WI38 (cell line): ENCODE data around the gene NRSN2.
"Not testable (repeated sequence)": the region's sequence is repeated elsewhere in the genome, so short reads cannot be mapped to it uniquely, and the experiment has no call there.

Experiments used
- H3K4me3 ChIP-seq: 2 replicates; pipeline ENCODE4 v1.5.1; 2011; ENCODE audit warnings: low read depth, mild to moderate bottlenecking, control low read depth, low read length
- TF ChIP-seq, protein P1 (sequence below): IDR thresholded peaks from 2 replicates; pipeline ENCODE4 v1.5.1; 2012; ENCODE audit warnings: low read depth, mild to moderate bottlenecking, control low read depth, low read length

NRSN2 gene

DNA sequence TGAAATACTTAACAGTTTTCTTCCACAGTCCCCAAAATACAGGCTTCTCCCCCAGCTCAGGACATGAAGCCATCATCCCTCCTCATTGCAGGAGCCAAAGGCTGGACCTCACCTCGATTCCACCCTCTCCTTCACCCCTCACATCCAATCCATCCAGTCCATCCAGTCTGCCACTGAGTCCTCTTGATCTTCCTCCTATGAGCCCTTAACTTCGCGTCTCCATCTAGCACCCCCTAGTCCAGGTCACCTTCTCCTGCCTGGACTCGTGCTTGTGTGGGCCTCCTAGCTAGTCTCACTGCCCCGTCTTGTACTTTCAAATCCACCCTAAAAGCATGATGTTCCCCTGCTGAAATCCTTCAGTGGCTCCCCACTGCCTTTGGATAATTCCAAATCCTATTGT lies 37.0 kb downstream of the NRSN2 start:
- no peak overlapping the region for H3K4me3 ChIP-seq
- TF ChIP-seq, protein P1, sequence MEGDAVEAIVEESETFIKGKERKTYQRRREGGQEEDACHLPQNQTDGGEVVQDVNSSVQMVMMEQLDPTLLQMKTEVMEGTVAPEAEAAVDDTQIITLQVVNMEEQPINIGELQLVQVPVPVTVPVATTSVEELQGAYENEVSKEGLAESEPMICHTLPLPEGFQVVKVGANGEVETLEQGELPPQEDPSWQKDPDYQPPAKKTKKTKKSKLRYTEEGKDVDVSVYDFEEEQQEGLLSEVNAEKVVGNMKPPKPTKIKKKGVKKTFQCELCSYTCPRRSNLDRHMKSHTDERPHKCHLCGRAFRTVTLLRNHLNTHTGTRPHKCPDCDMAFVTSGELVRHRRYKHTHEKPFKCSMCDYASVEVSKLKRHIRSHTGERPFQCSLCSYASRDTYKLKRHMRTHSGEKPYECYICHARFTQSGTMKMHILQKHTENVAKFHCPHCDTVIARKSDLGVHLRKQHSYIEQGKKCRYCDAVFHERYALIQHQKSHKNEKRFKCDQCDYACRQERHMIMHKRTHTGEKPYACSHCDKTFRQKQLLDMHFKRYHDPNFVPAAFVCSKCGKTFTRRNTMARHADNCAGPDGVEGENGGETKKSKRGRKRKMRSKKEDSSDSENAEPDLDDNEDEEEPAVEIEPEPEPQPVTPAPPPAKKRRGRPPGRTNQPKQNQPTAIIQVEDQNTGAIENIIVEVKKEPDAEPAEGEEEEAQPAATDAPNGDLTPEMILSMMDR, result no peak

DNA sequence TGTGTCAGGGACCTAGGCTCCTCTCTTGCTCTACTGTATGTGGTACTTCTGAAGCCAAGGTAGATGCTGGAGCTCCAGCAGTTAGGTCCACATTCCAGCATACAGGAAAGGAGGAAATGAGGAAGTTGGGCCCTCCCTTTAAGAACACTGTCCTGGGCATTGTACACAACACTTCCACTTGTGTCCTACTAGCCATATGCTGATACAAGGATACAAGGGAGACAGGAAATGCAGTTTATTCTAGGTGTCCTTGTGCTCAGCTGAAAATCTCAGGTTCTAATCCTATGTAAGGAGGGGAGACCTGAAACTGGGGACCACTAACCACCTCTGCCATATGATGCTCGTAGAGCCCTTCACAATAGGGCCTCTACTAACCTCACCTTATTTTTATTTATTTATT lies 37.8 kb downstream of the NRSN2 start:
- H3K4me3 ChIP-seq, result no peak overlapping the region
- TF ChIP-seq, protein P1, result no peak

DNA sequence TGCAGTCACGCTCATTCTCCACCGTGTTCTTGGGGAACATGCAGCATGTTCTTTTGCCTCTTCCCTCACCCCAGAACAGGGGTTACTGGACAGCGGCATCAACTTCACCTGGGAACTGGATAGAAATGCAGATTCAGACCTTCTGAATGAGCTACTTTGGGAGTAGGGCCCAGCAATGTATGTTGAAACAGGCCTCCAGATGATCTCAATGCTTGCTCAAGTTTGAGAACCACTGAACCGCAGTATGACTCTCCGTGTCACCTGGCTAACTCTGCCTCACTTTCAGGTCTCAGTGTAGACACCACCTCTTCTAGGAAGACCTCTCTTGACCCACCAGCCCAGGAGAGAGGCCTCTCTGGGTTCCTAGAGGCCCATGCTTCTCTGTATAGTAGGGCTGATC lies 38.5 kb downstream of the NRSN2 start:
- TF ChIP-seq, protein P1, result no peak
- H3K4me3 ChIP-seq, result no peak overlapping the region

DNA sequence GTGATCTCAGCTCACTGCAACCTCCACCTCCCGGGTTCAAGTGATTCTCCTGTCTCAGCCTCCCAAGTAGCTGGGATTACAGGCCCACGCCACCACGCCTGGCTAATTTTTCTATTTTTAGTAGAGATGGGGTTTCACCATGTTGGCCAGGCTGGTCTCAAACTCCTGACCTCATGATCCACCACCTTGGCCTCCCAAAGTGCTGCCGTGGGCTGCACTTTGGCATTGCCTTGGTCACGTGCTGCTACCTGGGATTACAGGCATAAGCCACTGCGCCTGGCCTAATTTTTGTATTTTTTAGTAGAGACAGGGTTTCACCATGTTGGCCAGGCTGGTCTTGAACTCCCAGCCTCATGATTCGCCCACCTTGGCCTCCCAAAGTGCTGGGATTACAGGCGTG lies 39.7 kb downstream of the NRSN2 start:
- not testable (repeated sequence) for H3K4me3 ChIP-seq

DNA sequence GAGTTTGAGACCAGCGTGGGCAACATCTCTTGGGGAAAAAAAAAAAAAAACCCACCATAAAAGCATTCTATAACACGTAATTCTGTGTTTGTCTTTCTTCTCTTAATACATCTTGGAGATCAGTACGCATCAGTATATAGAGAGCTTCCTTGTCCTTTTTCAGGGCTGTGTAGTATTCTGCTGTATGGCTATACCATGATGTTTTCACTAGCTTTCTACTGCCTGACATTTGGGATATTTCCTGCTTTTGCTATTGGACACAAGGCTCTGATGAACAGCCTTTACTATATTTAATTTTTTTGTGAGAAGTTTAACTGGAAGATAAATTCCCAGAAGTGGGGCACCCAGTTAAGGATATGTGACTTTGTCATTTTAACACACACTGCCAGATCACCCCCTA lies 40.6 kb downstream of the NRSN2 start:
- no peak overlapping the region for H3K4me3 ChIP-seq
- TF ChIP-seq, protein P1, result no peak

DNA sequence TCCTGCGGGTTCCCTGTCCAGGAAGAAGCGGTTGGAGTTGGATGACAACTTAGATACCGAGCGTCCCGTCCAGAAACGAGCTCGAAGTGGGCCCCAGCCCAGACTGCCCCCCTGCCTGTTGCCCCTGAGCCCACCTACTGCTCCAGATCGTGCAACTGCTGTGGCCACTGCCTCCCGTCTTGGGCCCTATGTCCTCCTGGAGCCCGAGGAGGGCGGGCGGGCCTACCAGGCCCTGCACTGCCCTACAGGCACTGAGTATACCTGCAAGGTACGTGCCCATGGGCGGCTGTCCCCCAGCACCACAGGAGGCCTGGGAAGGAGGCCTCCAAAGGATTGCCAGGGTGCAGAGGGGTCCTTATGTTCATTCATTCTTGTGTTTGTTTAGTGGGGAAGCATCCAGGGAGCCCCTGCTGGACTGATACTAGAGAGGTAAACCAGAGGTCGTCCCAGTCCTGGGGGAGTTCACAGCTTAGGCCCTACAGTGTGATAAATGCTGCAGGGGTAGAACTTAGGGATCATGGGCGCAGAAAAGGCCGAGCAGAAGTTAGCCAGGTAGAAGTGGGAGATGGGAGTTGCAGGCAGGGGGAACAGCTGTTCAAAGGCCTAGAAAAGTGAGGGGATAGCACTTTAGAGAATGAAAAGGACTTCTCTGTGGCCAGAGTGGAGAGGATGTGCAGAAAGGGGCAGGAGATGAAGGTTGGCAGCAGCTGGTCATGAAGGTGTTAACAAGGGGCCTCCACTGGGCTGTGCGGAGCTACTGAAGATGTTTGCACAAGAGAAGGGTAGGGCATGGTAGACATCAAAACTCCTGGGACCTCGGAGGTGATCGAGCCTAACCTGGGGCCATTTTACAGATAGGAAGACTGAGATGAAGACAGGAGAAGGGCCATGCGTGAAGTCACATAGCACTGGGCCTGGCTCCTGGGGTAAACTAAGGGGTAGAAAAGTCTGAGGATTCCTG lies 41.4 kb downstream of the NRSN2 start:
- no peak overlapping the region for H3K4me3 ChIP-seq

DNA sequence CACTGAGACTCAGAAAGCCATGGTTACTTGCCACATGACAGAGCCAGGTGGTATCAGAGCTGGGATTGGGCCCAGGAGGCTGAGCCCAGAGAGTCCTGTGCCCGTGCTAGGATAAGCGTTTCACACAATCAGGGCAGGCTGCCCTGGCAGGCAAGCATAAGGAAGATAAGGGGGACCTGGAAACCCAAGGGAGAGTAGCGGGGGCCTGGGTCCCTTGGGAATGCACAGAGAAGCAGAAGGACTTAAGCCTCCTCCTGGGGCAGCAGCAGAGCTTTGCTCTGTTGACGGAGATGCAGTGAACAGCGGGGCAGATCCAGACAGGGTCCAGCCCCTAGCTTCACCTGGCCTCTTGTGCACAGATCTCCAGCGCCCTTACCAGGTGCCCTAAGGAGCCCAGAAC lies 42.3 kb downstream of the NRSN2 start:
- H3K4me3 ChIP-seq, result no peak overlapping the region
- TF ChIP-seq, protein P1, result no peak

More for the DNA sequence above, 41.4 kb downstream of the NRSN2 start:
- TF ChIP-seq, protein P1, result no peak
